ENCODE measurements around the gene UBE2D2.

- no peak for TF ChIP-seq CTCF (conservative IDR thresholded peaks at IDR 0.05)
- no peak for TF ChIP-seq ZFX (IDR thresholded peaks at IDR 0.05)
These were observed 105.4 kb downstream of the UBE2D2 start for GRCh38 chr5:139666551-139666950.

Measured in C4-2B (cell line).